Measurements from ENCODE around the gene SLC44A3.

DNA sequence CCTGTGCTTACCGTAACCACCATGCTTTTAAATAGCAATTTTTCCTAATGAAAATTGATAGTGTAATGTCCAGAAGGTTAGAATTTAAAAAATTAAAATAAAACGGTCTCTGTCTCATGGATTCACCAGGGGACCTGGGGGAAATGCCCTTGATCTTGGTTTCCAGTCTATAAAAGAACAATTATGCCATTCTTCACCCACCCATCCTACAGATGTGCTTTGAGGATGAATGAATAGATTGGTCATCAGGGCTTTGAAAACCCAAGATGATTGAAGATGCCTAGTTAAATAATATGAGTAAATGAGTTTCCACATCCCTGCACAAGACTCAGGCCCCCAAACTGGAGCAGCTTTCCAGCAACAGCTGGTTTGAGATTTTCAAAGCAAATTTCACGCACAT is 68.0 kb downstream of the SLC44A3 start:
- TF ChIP-seq, protein P1, sequence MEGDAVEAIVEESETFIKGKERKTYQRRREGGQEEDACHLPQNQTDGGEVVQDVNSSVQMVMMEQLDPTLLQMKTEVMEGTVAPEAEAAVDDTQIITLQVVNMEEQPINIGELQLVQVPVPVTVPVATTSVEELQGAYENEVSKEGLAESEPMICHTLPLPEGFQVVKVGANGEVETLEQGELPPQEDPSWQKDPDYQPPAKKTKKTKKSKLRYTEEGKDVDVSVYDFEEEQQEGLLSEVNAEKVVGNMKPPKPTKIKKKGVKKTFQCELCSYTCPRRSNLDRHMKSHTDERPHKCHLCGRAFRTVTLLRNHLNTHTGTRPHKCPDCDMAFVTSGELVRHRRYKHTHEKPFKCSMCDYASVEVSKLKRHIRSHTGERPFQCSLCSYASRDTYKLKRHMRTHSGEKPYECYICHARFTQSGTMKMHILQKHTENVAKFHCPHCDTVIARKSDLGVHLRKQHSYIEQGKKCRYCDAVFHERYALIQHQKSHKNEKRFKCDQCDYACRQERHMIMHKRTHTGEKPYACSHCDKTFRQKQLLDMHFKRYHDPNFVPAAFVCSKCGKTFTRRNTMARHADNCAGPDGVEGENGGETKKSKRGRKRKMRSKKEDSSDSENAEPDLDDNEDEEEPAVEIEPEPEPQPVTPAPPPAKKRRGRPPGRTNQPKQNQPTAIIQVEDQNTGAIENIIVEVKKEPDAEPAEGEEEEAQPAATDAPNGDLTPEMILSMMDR (IDR thresholded peaks at IDR 0.05), result no peak
- TF ChIP-seq POLR2A (IDR thresholded peaks at IDR 0.05; ENCODE audit: low read depth) (no peak), EP300 (IDR thresholded peaks at IDR 0.05) (no peak)
